ENCODE data around the gene FN1. TPM values are rescaled to one million over a fixed set of nuclear protein-coding genes. Genes with fewer than 3 reads are reported as not detected.

FN1 gene
- total RNA-seq, 1 donor from 2014 or later = 2,584 TPM

DNA sequence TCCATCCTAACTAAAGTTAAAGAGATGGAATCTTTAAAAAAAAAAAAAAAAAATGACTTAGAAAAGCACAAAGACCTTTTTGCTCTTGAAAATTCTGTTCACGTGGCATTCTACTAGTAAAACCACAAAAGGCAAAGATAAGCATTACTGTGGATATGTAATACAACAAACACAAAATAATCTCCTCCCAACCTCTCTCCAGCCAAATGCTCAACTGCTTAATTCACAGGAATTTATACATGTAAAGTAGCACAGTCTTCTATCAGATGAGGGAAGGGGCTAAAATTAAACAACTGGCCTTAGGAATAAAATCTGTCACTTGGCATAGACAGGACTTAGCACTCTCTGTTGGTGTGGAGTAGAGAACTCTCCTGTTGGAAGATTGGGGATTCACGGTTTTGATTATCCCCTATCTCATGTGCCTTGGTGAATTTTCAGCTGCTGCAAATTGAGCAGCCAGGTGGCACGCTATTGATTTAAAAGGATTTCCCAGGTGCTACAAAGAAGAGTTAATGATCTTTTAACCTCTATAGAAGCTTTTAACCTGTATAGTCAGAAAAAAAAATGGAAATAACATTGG, 66.6 kb downstream of the FN1 start:
- H3K4me3 ChIP-seq (ENCODE audit: low read depth, low read length) = no peak overlapping the region
- no peaks in the 10 kb centered on the region for H3K27me3 ChIP-seq (ENCODE audit: control insufficient read depth, insufficient read depth, low read length)
- TF ChIP-seq, protein P1, sequence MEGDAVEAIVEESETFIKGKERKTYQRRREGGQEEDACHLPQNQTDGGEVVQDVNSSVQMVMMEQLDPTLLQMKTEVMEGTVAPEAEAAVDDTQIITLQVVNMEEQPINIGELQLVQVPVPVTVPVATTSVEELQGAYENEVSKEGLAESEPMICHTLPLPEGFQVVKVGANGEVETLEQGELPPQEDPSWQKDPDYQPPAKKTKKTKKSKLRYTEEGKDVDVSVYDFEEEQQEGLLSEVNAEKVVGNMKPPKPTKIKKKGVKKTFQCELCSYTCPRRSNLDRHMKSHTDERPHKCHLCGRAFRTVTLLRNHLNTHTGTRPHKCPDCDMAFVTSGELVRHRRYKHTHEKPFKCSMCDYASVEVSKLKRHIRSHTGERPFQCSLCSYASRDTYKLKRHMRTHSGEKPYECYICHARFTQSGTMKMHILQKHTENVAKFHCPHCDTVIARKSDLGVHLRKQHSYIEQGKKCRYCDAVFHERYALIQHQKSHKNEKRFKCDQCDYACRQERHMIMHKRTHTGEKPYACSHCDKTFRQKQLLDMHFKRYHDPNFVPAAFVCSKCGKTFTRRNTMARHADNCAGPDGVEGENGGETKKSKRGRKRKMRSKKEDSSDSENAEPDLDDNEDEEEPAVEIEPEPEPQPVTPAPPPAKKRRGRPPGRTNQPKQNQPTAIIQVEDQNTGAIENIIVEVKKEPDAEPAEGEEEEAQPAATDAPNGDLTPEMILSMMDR (IDR thresholded peaks at IDR 0.05; ENCODE audit: insufficient read depth, low read length, poor library complexity, severe bottlenecking) = no peak
- H3K36me3 ChIP-seq (ENCODE audit: control insufficient read depth, insufficient read depth, low read length) = peaks cover 6% of the 10 kb centered on the region
- no peak for DNase-seq (ENCODE audit: low read depth)

DNA sequence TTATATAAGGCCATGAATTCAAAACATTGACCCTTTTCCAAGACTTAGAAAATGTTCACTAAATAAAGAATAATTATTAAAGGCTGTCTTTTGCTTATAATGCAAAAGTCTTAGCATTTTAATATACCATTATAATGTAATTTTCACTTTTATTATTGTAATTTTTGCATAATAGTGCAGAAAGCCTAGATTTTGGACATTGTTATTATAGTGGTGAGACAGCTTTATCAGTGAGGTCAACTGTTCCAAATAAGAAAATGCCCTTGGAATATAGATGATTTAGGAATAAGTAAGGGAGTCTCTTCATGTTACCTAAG, 67.4 kb downstream of the FN1 start:
- DNase-seq (ENCODE audit: low read depth) = no peak
- no peaks in the 10 kb centered on the region for H3K27me3 ChIP-seq (ENCODE audit: control insufficient read depth, insufficient read depth, low read length)
- peaks cover 6% of the 10 kb centered on the region for H3K36me3 ChIP-seq (ENCODE audit: control insufficient read depth, insufficient read depth, low read length)
- no peak overlapping the region for H3K4me3 ChIP-seq (ENCODE audit: low read depth, low read length)
- TF ChIP-seq, protein P1 (IDR thresholded peaks at IDR 0.05; ENCODE audit: insufficient read depth, low read length, poor library complexity, severe bottlenecking) = no peak

DNA sequence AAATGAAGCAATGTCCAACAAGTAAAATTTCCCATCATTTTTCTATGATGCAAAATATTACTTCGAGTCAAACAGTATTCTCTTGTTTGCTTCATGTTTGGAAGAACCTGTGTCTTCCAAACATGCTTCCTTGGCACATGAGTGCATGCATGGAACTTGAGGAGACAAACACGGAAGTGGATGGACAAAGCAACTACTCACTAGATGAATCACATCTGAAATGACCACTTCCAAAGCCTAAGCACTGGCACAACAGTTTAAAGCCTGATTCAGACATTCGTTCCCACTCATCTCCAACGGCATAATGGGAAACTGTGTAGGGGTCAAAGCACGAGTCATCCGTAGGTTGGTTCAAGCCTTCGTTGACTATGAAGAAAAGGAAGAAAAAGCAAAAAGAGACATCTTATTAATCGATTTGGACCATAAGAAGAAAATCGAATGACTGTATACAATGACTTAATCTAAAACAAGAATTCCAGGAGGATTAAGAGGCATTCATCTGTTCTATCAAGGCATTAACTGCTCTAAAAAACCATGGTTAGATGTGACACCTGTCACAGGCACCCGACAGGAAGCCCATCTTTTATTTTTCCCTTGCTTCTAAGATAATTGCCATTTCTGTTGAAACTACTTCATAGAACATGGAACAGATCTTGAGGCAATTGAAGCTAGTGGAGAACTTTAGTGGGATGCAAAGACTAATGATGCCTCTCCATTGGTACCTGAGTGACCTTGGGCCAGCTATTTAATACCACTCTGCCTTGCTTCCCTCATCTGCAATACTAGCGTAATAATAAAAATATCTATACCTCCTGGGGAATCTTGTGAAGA, 68.0 kb downstream of the FN1 start:
- peak; percentile 43 for DNase-seq (ENCODE audit: low read depth)
- H3K27me3 ChIP-seq (ENCODE audit: control insufficient read depth, insufficient read depth, low read length) = no peaks in the 10 kb centered on the region
- H3K36me3 ChIP-seq (ENCODE audit: control insufficient read depth, insufficient read depth, low read length) = peaks cover 6% of the 10 kb centered on the region
- TF ChIP-seq, protein P1 (IDR thresholded peaks at IDR 0.05; ENCODE audit: insufficient read depth, low read length, poor library complexity, severe bottlenecking) = no peak
- H3K4me3 ChIP-seq (ENCODE audit: low read depth, low read length) = no peak overlapping the region

DNA sequence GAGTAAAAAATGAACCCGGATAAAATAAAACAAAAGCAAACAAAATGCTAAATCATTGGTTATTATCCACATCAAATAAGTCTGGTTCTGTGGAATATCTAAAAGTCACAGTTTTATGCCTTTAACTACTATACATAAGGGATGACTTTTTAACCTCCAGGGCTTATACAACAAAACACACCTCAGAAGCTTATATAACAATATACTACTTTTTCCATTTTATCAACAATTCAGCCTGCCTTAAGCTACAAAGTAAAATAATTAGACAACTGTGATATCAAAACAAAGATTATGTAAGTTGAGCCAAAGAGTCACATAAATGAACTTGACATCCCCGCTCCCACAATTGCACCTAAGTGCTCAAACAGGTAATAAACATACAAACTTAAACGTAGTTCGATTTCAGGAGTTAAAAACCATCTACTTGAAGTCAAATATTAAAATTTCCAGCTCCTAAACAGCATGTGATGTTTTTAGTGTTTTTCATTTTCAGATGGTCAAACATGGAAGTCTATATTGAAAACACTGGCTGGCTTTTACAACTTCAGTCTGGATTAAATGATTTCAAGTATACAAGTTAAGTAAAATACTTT, 69.3 kb downstream of the FN1 start:
- DNase-seq (ENCODE audit: low read depth) = no peak
- no peak overlapping the region for H3K4me3 ChIP-seq (ENCODE audit: low read depth, low read length)
- no peaks in the 10 kb centered on the region for H3K27me3 ChIP-seq (ENCODE audit: control insufficient read depth, insufficient read depth, low read length)
- TF ChIP-seq, protein P1 (IDR thresholded peaks at IDR 0.05; ENCODE audit: insufficient read depth, low read length, poor library complexity, severe bottlenecking) = no peak
- peaks cover 7% of the 10 kb centered on the region for H3K36me3 ChIP-seq (ENCODE audit: control insufficient read depth, insufficient read depth, low read length)

DNA sequence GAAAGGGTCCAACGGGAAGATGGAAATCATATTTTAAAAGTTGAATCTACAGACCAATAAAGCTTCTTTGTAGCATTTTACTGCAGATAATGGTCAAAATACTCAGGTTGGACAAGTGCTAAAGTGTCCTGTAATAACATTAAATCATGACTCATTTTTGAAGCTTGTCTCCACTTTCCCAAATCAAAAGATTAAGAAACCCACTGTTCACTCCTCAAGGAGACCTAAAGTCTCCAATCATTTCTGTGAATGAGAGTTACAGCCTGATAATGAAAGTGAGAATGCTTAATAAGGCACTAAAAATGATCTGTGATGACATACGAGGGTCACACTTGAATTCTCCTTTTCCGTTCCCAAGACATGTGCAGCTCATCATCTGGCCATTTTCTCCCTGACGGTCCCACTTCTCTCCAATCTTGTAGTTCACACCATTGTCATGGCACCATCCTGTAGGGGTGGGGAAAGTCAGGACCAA, 70.6 kb downstream of the FN1 start:
- TF ChIP-seq, protein P1 (IDR thresholded peaks at IDR 0.05; ENCODE audit: insufficient read depth, low read length, poor library complexity, severe bottlenecking) = no peak
- H3K4me3 ChIP-seq (ENCODE audit: low read depth, low read length) = no peak overlapping the region
- DNase-seq (ENCODE audit: low read depth) = no peak
- no peaks in the 10 kb centered on the region for H3K27me3 ChIP-seq (ENCODE audit: control insufficient read depth, insufficient read depth, low read length)
- peaks cover 6% of the 10 kb centered on the region for H3K36me3 ChIP-seq (ENCODE audit: control insufficient read depth, insufficient read depth, low read length)

Measured in kidney epithelial cell (primary cell).